Measurements from ENCODE around the gene FAM177A1.

DNA sequence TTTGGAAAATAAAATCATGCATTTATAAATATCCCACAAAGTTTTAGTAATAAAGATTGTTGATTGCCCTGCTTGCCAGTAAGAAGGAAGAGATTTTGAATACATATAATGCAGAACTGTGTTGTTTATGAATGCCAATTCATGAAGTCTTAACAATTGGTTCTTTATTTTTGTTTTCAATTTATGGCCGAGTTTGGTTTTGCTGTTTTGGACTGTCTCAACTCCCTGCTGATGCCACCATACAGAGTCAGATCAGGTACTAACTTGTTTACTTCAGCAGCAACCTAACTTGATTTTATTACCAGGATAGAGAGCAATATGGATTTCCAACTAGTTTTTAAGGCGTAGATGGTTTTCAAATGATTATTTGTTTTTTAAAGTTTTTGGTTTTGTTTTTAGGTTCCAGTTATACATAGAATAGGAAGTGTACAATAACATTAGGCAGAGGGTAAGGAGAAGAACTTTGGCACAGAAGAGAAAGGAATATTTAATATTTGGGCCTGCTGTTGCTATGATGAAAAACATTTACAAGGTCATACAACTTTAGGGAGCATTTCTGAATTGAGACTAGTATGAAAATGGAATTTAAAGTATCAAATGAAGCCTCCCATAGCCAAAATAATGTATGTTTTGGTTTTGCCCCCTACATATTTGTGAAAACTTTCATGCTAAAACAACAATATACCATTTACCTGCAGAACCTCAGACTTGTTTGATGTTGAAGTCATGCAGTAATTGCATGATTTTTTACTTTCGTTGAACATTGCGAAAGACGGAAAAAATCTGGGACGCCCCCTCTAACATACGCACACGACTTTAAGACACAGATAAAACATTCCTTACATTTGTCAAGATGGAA is 904 bp upstream of the FAM177A1 start:
- TF ChIP-seq POLR2A (IDR thresholded peaks at IDR 0.05) = no peak
- no peak for TF ChIP-seq CTCF (IDR thresholded peaks at IDR 0.05)
